GM19324 (cell line): ENCODE results near the gene SCNN1G.
"Not testable (repeated sequence)": the region's sequence is repeated elsewhere in the genome, so short reads cannot be mapped to it uniquely, and the experiment has no call there.

Source experiments
- ATAC-seq: cut with Tn5 transposase; IDR thresholded peaks from one replicate; pipeline ENCODE4 v1.9.1; 2021; ENCODE audit warnings: mild to moderate bottlenecking, moderate library complexity; ENCODE audit not compliant: unreplicated experiment, low FRiP score

SCNN1G gene

DNA sequence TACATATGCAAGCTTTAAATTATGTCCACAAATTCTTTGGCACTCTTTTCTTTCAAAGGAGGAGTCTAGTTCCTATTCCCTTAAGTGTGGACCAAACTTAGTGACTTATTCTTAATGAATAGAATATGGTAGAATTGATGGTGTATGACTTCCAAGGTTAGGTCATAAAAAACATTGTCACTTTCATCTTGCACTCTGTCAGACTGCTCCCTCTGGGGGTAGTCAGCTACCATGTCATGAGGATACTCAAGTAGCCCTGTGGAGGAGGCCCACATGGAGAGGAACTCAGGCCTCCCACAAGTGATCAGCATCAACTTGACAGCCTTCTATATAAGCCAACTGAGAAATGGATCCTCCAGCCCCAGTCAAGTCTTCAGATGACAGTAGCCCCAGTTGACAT, 61.6 kb downstream of the SCNN1G start:
- ATAC-seq = no peak

DNA sequence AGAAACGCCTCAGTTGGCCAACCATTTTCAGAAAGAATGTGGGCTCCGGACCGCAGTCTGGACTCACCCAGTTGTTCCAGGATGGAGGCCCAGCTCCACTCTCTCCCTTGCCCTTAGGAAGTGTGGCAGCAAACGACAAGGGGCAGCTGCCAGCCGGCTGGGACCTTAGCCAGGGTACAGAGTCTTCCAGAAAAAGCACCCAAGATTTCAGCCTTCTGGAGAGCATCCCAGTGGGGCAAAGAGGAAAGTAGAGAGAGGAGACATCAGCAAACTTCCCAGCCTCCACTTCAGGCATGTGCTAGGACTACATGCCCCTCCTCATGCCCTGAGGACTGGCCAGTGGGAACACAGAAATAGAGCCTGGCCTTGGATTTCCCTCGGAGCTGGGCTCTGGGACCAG, 62.7 kb downstream of the SCNN1G start:
- no peak for ATAC-seq

DNA sequence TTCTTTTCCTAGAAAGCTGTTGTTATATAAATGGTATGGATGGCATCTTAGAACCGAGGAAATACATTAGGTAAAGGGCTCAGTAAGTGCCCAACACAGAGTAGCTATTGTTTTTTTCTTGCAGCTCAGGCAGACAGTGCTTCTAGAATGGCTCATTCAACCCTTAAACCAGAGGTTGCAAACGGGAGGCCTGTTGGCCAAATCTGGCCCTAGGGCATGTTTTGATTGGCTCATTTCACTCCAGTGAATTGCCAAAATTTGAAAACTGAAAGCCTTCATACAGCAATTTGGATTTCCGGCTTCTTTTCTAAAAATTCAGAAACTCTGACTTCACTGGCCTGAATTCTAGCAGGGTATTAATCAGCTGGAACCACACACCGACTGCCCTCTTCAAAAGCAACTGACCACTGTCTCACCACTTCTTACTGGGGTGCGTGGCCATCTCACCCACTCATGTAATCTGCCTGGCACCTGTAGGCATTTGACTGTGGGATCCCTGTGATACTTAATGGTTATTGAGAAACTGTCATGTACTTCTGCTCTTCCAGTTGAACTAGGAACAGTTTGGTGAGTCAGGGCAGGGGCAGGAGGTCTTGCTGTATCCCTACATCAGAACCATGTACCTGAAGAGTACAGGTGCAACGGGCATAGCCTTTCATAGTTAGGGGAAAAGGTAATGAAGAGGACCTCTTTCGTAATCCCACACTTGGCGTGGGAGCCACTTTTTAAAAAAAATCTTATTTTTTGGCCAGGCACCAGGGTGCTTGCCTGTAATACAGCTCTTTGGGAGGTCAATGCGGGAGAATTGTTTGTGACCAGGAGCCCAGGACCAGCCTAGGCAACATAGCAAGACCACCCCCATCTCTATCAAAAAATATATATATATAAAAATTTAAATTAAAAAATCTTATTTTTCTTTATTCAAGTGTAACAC, 66.0 kb downstream of the SCNN1G start:
- no peak for ATAC-seq

DNA sequence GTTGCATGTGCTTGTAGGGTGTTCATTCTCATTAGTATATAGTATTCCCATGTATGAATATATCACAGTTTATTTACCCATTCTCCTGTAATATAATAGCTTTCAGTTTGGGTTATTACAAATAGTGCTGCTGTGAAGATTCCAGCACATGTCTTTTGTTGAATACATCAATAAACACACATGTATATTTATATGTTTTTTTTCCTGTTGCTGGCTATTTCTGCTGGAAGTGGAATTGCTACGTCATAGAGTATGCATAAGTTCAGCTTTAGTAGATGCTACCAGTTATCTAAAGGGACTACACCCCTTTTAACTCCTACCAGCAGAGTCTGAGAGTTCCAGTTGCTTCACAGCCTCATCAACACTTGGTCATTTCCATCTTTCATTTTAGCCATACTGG, 67.3 kb downstream of the SCNN1G start:
- ATAC-seq = no peak

DNA sequence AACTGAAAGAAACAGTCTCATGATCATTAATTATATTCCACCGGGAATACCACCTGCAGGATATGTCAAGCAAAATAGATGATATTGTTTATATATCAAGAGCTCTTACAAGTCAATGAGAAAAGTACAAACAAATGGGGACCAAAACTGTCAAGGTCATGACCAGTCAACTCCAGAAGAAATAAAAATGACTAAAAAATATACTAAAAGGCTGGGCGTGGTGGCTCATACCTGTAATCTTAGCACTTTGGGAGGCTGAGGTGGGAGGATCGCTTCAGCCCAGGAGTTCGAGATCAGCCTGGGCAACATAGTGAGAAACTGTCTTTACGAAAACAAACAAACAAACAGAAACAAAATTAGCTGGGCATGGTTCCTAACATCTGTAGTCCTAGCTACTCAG, 69.8 kb downstream of the SCNN1G start:
- ATAC-seq = no peak

DNA sequence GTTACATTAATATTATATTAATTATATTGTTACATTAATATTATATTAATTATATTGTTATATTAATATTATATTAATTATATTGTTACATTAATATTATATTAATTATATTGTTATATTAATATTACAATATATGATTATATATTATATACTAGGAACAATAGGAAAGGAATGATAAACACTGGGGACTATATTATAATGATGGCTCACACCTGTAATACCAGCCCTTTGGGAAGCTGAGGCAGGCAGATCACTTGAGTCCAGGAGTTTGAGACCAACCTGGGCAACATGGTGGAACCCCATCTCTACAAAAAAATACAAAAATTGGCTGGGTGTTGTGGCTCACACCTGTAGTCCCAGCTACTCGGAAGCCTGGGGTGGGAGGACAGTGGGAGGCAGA, 71.1 kb downstream of the SCNN1G start:
- not testable (repeated sequence) for ATAC-seq

DNA sequence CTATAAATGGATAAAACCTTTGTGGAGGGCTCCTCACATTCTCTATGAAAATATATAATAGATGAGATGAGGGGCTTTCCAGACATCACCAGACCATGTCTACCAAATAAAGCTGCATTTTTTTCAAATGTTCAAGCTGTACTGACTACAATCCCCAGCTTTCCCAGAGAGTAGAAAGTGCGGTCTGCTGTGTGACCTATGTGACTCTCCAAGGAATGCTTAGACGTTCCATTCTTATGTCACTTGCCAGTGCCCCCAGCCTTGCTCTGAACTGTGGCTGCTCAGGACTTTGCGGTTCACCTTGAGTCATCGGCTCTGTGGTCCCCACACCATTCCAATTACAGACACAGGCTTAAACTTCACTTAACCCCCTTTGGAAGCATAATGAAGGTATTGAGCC, 71.8 kb downstream of the SCNN1G start:
- no peak for ATAC-seq

DNA sequence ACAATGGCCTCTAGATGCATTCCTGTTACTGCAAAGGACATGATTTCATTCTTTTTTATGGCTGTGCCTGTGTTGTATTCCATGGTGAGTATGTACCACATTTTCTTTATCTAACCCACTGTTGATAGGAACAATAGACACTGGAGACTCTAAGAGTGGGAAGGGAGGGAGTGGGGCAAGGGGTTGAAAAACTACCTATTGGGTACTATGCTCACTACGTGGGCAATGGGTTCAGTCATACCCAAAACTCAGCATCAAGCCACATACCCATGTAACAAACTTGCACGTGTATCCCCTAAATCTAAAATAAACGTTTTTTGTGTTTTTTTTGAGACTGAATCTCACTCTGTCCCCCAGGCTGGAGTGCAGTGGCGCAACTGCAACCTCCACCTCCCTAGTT, 72.5 kb downstream of the SCNN1G start:
- no peak for ATAC-seq

DNA sequence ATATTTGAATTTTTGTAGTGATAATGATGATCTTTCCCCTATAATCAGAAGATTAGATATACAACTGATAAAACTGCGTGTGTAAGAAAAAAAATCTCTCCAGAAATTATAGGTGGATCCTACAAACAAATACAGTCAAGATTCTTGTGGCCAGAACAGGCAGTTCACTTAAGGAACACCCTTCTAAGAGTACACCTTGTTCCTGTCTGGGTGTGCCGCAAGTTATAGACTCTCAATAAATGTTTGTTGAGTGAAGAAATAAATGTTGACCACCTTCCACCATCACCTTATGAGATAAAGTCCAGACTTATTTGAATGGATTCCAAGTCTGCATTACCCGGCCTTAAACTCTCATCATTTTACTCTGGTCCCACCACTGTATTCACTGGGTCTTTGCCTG, 73.9 kb downstream of the SCNN1G start:
- no peak for ATAC-seq

DNA sequence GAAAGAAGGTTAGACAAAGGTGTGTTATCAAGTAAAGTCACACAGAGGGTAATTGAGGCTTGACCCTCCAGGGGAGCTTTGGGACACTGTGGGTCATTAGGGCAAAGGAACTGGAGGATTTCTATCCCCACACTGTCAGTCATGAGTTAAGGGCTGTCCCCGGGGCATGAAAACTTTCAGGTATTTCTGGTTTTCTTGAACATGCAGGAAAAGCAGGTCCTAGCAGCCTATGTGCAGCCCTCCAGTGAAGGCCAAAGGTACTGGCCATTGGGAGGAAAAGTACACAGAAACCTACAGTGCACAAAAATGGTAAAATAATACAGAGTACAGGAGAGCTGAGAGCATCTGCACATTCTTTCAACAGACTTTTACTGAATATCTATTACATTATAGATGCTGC, 75.1 kb downstream of the SCNN1G start:
- no peak for ATAC-seq

DNA sequence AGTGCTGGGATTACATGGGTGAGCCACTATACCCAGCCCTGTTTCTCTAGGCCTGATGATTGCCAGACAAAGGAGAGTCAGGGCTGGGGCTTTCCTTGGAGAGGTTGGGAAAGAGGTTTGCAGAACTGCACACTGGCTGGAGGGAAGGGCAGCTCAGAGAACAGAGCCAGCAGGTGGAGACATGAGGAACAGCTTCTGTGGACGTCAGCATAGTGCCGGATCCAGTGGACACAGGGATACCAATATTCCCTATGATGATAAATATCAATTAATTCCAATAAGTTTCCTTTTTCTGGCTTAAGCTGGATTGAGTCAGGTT, 76.3 kb downstream of the SCNN1G start:
- ATAC-seq = no peak
